GM18909 (cell line): ENCODE data around the gene TDRD10.

Source experiments
- ATAC-seq: cut with Tn5 transposase; IDR thresholded peaks from one replicate; pipeline ENCODE4 v1.9.1; 2021; ENCODE audit warnings: mild to moderate bottlenecking; ENCODE audit not compliant: unreplicated experiment, poor library complexity

Gene TDRD10

DNA sequence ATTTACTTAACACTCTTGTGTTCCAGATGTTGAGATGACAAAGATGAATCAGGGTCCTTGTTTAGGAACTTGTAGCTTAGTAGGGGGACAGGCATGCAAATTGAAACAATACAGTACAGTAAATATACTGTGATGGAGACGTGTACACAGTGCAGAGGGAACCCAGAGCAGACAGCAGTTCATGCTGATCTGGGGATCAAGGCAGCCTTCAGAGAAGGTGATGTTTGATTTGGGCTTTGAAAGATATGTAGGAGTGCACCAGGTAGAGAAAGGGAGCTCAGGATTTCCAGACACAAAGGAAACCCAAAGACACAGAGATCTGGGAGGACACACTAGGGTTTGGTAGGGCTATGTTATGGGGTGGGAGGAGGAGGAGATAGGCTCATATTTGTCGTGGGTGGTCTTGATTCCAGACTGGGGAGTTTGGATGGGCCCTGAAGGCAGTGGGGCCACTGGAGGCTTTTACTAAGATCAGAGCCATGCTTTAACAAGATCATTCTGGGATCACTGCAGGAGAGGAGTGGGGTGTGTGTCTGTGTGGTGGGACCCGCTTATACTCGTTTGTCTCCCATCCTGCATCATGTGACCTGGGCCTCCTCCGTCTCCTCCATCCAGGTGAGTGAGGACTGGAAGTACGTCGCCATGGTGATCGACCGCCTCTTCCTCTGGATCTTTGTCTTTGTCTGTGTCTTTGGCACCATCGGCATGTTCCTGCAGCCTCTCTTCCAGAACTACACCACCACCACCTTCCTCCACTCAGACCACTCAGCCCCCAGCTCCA is 73.3 kb downstream of the TDRD10 start:
- ATAC-seq, result no peak

DNA sequence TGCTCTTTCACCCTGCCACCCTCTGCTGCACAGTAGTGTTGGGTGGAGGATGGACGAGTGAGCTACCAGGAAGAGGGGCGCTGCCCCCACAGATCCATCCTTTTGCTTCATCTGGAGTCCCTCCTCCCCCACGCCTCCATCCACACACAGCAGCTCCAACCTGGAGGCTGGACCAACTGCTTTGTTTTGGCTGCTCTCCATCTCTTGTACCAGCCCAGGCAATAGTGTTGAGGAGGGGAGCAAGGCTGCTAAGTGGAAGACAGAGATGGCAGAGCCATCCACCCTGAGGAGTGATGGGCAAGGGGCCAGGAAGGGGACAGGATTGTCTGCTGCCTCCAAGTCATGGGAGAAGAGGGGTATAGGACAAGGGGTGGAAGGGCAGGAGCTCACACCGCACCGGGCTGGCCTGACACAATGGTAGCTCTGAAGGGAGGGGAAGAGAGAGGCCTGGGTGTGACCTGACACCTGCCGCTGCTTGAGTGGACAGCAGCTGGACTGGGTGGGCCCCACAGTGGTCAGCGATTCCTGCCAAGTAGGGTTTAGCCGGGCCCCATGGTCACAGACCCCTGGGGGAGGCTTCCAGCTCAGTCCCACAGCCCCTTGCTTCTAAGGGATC is 74.0 kb downstream of the TDRD10 start:
- no peak for ATAC-seq

DNA sequence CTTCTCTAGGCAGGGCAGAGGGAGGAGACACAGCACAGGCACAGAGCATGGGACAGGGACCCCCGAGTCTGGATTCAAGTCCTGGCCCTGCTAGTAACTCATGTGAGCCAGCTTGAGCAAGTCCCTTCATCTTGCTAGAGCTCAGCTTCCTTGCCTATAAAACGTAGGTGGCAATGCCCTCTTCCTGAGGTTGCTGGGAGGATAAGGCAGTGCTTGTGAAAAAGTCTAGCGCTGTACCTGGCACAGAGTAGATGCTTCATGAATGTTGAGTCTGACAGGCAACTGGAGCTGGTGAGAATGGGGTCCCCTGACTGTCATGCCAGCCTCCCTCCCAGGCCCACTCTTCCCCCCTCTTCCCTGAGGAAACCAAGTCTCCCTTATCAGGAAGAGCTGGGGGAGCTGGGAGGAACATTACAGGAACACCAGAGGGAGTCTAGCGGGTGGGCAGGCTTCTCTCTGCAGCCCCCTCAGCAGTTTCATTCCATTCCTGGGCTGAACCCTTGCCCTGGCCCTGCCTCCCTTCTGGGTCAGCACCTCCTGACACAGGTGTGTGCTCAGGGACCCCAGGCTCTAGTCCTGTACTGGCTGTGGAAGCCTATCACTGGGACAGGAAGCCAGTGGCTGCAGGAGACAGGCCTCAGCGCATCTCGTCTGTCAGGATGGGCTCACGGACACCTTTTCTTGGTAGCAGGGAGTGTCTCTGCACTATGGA is 75.5 kb downstream of the TDRD10 start:
- no peak for ATAC-seq

DNA sequence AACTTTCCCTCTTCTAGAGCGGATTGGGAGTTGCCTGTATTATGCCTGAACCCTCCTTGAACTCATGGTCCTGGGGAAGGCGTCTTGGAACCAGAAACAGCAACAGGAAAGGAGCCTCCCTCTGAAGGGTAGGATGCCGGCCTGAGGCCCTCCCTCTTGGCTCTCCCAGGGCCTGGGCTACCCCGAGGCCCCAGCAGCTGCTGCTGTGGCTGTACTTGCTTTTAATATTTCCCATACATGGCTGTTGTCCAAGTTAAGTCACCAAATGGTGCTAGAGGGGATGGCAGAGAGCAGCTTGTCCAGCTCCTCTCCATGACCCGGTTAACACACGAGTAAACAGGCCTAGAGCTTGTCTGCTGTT is 76.0 kb downstream of the TDRD10 start:
- ATAC-seq, result no peak

DNA sequence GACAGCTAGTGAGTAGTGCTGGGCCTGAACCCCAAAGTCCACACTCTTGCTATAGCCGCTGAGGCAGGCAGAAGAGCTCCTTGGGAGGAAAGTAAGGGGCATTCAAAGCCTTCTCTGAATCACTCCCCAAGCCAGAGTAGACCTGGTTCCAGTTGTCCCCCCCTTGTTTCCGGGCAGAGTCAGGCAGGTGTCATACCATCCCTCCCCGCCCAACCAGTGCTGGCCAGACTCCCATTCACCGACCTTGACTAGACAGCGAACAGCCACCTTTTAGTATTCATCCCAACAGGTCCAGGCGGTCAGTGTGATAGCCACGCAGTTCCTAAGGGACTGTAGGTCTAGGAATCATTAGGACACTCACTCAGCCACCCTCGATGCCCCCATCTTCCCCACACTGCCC is 77.4 kb downstream of the TDRD10 start:
- no peak for ATAC-seq

DNA sequence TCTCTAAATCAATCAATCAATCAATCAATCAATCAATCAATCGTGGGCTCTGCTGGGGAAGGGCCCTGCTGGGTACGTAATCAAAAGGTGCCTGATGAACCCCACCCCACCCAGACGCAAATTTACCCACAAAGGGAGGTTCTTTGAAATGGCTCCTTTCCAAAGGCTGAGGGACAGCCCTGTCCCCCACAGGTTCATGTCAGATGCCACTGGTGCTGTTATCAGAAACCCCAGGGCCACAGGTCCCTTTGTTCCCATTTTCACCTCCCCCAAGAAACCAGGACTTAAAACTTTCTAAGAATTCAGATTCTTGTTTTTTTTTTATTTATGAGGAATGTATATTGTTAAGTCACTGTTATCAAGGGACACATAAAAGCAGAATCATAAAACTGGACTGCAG is 79.7 kb downstream of the TDRD10 start:
- no peak for ATAC-seq

DNA sequence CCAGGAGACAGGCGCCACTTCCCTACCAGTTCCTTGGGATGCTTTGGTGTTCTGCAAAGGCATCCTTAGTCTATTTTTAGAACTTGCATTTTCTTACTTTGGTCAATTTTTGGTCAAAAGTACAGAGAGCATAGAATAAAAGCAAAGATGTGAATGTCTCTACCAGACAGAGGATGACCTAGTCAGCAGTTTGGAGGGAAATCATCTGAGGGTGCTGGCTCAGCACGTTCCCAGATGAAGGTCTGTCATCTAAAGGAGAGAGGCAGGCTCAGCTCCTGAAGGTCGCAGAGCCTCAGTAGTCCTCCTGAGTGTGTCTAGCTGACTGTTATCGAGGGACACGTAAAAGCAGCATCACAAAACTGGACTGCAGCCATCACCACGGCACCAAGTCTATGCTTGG is 80.9 kb downstream of the TDRD10 start:
- ATAC-seq, result no peak

DNA sequence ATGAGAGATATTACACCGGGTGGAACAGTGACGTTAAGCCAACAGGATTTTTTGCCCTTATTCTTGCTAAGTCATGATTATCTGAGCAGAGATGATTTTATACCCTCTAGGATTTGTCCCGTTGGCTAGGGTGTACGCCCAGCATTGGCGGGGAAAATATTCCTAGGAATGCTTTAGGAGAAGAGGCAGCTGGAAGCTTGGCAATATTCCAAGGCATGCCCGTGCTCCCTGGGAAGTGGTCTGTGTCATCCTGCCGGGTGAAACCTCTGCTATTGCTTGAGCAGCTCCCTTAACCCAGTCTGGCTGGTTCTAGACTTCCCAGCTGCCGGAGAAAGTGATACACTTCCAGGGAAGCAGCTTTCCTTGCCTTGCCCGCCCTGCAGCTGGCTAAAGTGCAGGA is 81.8 kb downstream of the TDRD10 start:
- ATAC-seq, result no peak

DNA sequence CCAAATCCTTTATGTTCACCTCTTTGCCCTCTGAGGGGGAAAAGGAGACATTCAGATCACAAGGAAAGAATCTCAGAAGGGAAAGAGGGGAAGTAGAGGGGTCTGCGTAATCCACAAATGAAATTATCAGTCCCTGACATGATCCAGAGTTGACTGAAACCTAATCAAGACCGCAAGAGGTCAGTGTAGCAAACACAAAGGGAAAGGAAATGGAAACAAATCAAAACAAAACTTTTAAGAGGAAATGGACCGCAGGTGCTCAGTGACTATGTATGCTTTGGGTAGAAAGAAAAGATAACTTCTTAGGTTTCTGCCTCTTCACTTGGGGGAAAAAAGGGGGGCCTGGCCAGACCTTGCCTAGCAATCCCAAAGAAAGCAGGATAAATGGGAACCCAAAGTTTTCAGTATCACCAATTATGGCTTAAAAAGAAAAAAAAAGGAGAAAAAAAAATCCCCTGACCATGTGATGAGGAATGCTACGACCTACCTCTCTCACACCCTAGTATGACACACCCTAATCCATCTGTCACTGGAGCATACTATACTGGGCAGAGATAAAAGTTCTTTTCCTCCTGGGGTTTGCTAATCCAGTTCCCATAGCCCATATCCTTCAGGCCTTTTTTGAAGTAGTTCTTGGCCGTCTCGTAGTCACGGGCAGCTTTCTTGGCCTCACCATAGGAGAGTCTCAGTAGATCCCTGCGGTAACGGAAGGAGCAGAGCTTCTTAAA is 82.4 kb downstream of the TDRD10 start:
- no peak for ATAC-seq

DNA sequence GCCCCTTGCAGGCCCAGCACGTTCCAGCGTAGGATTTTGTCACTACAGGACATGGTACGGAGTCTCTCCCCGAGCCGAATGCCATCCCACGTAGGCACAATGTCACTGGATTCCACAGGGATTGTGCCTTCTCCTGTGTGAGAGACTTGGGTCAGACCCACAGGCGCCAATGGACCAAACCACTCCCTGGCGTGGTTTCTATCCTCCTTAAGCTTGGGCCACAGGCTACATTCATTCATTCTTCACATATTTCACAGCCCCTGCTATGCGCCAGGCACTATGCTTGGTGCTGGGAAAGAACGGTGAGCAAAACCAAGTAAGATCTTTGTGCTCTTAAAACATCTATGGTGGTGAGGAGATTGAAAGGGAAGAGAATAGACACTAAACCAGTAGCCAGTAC is 84.2 kb downstream of the TDRD10 start:
- ATAC-seq, result no peak

DNA sequence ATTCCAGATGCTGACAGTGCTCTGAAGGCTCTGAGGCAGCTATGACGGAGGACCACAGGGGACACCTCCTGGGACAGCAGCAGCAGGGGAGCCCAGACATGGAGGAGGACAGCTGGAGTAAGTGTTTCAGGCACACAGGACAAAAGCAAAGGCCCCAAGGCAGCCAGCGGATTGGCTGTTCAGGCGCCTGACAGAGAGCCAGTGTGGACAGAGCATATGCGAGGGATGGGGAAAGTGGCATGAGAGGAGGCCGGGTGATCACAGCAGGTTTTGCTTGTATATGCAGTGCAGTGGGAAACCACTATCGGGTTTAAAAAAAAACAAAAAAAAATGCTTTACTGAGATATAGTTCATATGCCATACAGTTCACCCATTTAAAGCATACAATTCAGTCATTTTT is 84.6 kb downstream of the TDRD10 start:
- no peak for ATAC-seq

DNA sequence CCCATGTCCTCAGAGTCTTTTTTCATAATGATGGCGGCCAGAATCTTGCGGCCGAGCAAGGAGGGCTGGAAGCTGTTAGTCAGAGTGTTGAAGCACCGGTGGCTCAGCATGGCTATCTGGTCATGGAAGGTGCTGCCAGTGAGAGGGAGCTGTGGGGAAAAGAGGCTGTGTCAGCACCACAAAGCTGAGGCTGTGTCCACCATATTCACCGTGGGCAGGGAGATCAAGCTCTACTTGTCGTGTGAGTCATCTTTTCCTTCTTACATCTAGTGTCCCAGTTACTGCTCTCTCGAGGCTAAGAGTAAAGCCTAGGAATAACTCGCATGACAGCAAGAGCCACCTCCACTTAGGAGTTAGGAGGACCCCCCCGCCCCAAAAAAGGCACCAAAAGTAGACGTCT is 87.8 kb downstream of the TDRD10 start:
- no peak for ATAC-seq

DNA sequence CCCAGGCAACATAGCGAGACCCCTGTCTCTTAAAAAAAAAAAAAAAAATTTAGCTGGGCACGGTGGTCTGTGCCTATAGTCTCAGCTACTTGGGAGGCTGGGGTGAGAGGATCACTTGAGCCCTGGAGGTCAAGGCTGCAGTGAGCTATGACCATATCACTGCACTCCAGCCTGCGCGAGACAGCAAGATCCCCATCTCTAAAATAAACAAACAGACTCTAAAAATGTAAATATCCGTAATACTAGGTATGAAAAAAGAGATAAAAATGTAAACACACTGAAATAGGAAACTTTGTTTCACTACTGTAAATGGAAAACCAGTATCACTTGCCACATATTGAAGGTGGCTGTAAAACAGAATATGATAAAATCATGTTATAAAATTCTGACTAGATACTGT is 88.7 kb downstream of the TDRD10 start:
- no peak for ATAC-seq

DNA sequence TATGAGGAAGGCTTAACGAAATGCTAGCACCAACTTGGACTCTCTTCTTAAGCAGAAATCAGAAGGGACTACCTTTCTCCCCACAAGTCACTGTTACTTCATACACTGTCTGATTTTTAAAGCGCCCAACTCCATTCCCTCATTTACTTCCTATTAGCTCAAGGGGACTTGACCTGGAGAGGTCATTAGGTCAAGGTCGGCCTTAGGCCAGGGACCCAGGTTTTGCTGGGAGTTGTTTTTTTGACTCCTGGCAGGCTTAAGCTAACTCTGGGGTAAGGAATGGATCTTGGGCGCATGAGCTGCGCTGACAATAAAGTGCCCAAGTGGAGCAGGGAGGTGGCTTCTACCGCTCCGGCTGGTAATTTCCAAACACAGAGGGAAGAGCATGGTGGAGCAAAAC is 89.2 kb downstream of the TDRD10 start:
- ATAC-seq, result no peak

DNA sequence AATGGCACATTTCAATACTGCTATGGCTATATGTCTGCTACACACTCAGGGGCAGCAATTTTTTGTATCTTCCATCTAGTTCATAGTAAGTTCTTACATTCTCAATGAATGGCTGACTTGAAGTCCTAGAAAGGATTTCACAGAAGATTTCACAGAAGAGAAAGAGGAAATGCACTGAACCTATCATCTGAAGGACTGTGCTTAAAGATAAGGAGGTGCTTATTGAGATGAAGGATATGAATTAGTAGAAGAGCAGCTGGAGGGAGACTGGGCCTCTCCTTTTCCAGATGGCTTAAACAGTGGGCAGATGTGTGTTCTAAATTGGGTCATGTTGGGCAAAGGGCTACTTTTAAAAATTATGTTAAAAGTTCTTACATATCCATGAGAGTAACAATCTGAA is 91.4 kb downstream of the TDRD10 start:
- ATAC-seq, result no peak

DNA sequence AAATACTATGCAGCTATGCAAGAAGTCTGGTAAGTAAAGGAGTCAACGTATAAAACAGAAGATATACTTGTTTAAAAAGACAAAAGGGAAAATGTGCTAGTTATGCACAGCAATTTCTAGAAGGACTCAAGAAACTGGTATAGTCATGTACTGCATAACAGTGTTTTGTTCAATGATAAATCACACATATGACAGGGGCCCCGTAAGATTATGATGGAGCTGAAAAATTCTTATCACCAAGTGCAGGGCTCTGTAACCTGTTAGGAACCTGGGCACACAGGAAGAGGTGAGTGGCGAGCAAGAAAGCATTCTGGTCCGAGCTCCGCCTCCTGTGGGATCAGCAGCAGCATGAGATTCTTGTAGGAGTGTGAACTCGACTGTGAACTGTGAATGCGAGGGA is 92.8 kb downstream of the TDRD10 start:
- no peak for ATAC-seq

DNA sequence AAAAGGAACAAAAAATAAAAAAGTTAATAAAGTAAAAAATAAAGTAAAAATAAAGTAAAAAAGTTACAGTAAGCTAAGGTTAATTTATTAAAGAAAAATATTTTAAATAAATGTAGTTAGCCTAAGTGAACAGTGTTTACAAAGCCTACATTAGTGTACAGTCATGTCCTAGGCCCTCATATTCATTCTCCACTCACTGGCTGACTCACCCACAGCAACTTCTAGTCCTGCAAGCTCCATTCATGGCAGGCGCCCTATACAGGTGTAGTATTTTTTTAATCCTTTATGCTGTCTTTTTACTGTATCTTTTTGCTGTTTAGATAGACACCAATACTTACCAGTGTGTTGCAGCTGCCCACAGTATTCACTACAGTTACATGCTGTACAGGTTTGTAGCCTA is 93.6 kb downstream of the TDRD10 start:
- no peak for ATAC-seq
